GM15510 (cell line): ENCODE measurements around the gene D2HGDH.
A peak's percentile ranks its signal among the peaks of the same experiment; 100 is the strongest.

Source experiments
- POLR2A ChIP-seq: IDR thresholded peaks from 3 replicates; pipeline ENCODE4 v1.6.1; 2011; ENCODE audit warnings: borderline replicate concordance; ENCODE audit not compliant: insufficient read length; ENCODE audit errors: extremely low read depth

D2HGDH gene

DNA sequence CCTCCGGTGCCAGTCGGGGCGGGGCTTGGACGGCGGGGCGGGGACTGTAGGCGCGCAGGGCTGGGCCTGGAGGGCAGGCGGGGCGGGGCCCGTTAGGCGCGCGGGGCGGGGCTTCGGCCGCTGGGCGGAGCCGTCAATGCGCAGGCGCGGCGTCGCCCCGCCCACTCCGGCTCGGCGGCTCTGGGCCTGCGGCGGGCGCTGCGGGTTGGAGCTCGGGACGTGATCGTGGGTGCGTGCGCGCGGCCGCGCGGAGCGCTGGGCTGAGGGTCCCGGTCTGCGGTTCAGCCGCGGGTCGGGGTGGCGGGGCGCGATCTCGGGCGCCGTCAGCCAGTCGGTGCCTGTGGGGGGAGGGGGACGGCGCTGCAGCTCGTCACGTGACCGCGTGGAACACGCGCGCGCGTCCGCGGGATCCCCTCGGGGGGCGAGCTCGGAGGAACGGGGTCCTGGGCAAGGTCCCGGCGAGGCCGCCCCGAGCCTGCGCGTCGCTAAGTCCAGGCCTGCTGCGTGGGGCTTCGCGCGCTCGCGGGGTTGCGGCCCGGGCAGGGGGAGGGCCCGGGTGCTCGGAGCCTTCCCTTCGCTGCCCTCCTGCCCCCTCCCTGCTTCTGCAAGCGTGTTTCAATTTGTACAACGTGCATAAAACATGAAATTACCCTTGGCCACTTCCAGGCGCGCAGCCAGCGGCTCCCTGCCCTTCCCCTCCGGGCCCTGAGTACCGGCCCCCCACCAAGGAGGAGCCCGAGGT is at the start of gene D2HGDH:
Gene D2HGDH (plus strand): TSS at position 164 of the 742 bp plus-strand sequence. CDS start 595 bp downstream, outside the sequence.
- TF ChIP-seq POLR2A, result peak; percentile 96

DNA sequence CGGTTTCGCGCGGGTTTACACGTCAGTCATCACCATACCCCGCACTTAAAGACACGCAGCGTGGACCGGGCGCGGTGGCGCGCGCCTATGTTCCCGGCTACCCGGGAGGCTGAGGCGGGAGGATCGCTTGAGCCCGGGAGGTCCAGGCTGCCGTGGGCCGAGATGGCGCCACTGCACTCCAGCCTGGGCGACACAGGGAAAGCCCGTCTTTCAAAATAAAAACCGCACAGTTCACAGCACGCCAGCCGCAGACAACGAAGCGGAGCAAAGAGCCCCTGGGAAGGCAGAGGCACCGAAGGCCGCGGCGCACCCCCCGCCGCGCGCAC is 48.1 kb upstream of the D2HGDH start:
- no peak for TF ChIP-seq POLR2A

DNA sequence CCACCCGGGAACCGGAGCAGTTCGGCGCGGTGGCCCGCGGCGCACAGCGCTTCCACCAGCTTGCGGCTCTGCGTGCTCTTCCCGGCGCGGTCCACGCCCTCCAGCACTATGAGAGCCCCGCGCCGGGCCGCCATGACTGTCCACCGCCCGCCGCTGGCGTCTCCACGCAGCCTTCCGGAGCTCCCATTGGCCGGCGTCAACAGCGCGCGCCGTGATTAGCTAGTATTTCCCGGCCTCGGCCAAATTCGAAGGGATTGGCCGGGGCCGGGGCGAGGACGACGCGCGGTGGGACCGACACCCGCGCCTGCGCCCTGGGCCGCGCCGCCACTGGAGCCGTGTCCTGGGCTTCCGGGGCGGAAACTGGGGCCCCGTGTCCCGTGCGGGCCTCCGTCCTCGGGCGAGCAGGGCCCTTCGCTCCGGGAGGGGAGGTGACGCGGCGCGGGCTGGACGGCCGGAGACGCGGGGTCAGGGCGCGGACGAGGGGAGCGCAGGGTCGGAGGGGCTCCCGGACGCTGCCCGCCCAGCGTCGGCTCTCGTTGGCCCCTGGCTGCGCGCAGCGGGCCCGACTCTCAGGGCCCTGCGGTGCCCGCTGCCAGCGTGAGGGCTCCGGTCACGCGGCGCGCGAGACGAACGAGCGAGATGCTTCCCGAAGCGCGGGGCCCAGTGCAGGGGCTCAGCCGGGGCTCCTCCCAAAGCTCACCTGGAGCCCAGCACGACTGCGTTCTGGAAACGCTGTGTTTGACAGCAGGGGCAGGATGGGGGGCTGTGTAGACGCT is 47.6 kb upstream of the D2HGDH start, which contains the start of gene DTYMK:
Gene DTYMK (minus strand): TSS at position 166 of the 776 bp plus-strand sequence. CDS start 32 bp downstream, at position 134.
- TF ChIP-seq POLR2A, result peak; percentile 86

DNA sequence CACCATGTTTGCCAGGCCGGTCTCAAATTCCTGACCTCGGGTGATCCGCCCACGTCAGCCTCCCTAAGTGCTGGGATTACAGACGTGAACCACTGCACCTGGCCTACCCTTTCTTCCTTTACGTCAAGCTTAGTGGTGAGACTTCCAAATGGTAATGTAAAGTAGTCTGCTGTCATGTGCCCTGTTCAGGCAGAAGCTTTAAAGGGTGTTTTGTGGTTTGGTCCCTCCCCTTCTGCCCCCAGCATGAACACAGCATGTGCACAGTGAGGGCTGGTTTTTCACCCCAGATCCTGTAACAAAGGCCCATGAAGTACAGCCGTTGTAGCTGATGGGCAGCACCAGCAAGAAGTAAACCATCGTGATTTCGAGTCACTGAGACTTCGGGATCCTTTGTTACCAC is 45.1 kb upstream of the D2HGDH start:
- no peak for TF ChIP-seq POLR2A

DNA sequence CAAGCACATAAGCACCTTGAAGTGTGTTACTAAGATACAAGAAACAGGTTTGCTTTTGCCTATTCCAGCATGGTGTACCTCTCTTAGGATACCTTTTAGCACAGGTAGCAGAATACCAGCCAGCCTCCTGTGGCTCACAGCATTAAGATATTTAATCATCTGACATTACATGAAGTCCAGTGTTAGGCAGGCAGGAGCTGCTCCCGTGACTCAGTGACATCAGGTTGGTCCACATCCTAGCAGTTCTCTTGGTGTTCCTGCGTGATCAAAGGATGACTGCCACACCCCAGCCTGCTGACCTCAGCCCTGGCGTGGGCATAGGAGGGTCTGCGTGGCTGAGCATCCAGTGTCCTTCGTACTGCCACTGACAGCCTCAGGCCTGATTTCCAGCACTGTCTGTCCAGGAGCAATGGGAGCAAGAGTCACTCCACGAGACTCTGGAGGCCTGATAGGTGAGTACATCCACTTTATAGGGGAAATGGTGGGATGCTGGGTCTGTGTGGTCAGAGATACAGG is 44.2 kb upstream of the D2HGDH start:
- no peak for TF ChIP-seq POLR2A

DNA sequence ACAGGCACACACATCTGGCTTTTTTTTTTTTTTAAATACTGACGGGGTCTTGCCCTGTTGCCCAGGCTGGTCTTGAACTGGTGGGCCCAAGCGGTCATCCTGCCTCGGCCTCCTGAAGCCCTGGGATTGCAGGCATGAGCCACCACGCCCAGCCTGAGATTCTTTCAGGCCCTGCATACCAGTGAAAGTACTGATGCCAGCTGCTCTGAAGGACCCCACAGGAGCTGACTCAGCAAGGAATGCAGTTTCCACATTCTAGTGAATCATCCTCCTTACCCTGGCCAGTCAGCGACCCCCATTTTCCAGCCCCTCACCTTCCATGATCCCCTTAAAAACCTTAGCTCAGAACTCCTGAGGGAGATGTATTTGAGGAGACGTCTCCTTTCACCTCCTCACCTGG is 42.0 kb upstream of the D2HGDH start:
- no peak for TF ChIP-seq POLR2A

DNA sequence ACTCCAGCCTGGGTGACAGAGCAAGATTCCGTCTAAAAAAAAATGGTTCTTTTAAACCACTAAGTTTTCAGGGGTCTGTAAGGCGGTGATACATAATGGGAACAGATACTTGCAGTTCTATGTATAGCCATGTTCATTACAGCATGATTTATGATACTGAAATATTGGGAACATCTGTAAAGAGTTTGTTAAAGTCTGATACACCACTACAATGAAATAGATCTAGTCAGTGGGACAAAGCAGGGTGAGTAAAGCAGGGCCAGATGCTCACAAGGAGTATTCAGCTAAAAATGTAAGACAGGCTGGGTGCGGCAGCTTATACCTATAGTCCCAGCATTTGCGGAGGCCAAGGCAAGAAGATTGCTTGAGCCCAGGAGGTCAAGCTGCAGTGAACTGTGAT is 38.8 kb upstream of the D2HGDH start:
- no peak for TF ChIP-seq POLR2A

DNA sequence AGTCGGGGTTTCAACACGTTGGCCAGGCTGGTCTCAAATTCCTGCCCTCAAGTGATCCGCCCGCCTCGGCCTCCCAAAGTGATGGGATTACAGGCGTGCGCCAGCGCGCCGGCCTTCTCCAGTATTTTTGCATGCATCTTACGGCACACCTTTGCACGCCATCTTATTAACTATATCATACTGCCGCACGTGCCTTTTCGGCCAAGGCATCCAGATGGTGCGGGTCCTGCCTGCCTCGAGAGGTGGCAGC is 33.4 kb upstream of the D2HGDH start:
- no peak for TF ChIP-seq POLR2A

DNA sequence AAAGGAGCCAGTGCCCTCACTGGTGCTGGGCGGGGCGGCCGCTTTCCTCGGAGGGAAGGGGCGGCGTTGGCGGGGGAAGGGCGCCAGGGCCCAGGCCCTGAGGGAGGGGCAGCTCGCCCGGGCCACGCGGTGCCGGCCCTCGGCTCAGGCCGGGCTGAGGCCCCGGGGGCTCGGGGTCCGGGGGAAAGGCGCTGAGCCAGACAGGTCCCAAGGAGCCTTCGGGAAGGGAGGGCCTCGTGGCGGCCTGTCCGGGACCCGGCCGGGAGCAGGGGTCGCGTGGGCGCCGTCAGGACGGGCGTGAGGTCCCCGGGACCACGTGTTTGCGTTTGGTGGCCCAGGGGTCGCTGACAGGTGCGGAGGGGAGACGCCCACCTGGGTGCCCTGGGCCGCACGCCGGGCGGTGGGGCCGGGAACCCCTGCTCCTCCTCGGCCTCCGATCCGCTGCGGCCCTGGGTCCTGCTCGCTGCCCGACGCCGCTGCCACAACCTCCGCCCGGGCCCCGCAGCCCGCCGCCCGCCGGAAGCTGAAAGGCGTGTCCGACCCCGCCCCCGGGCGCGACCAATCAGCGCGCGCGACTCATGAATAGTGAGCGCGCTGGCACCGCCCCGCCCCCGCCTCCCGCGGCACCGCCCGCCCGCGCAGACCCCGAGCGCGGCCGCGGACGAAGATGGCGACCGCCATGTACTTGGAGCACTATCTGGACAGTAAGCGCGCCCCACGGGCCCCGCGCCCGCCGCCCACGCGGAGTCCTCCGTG is 32.9 kb upstream of the D2HGDH start, which contains the start of gene ING5:
Gene ING5 (plus strand): TSS at position 641 of the 756 bp plus-strand sequence. CDS start 27 bp downstream, at position 668.
- TF ChIP-seq POLR2A, result peak; percentile 80

DNA sequence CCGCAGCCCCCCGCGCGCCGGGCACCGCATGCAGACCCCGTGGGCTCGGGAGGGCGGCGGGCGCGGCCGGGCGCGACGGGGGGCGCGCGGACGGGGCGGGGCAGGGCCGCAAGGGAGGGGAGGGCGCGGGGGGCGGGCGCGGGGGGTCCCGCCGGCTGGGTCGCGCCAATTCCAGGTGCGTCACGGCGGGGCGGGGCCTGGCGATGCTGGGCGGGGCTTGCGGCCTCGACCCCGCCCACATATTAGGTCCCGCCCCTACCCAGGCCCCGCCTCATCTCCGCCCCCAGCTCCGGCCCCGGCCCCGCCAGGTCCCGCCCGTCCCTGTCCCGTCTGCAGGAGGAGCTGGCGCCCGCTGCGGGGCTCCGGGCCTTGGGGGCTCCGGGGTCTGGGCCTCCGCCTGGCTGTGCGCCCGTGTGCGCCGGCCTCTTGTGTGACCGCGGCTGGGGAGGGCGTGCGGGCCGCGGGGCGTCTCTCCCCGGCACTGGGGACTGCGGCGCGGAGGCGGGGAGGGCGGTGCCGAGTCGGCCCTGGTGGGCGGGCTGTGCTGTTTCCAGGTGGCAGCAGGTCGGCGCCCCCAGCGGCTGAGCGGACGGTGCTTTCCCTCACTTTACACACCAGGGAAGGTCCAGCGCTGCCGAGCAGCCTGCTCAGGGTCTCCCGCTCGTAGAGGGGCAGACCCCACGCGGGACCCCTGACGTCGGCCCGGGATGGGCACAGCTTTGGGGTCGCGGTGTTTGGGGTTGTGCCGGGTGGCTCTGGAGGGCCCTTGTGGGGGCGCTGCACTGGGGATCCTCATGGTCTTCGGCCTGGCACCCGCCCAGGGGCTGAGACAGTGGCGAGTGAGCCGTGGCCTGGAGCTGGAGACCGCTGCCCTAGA is 32.0 kb upstream of the D2HGDH start:
- TF ChIP-seq POLR2A, result no peak

DNA sequence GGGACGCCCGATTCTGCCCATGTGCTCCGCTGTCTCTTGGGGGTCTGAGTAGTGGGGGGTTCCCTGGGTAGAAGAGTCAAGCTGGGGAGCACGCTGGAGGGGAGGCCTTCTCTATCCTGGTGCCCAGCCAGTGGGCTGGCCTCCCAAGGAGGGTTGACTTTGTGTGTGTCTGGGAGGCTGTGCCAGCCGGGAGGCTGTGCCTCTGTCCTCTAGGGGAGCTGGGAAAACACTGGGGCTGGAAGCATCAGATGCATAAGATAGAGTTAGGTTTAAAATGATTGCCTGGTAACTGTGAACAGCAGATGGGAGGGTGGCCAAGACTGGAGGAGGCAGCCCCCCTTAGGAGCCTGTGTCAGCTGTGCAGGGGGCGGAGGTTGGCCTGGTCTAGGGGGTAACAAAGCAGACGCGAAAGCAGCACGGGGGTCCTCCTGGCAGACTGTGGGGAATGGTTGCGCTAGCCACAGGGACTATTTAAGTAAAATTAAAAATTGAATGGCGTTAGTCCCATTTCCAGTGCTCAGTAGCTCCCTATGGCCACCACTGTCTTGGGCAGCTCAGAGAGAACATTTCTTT is 31.3 kb upstream of the D2HGDH start:
- no peak for TF ChIP-seq POLR2A

DNA sequence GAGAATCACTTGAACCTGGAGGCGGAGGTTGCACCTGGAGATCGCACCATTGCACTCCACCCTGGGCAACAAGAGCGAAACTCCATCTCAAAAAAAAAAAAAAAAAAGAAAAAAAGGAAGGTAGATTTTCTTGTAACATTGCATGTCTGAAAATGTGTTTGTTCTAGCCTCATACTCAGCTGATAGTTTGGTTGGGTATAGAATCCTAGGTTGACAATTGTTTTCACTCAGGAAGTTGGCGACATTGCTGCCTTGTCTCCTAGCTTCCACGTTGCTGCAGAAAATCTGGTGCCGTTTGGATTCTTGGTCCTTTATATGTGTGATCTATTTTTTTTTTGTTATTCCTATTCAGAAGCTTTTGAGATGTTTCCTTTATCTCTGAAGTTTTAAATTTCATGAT is 27.9 kb upstream of the D2HGDH start:
- no peak for TF ChIP-seq POLR2A

DNA sequence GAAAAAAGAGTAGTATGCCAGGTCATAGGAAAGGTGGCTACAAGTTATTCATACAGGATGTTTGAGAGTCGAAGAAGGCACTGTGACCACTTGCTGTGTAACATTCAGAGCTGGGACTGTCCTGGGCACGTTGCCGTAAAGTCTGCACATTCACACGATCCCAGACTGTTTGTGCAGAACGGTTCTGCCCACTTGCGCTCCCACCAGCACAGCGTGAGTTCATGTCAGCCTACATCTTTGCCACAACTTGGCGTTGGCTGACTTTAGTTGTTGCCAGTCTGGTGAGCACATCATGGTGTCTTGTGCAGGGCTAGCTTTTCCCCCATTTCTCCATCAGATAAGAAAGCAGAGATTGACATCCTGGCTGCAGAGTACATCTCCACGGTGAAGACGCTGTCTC is 25.6 kb upstream of the D2HGDH start:
- no peak for TF ChIP-seq POLR2A

DNA sequence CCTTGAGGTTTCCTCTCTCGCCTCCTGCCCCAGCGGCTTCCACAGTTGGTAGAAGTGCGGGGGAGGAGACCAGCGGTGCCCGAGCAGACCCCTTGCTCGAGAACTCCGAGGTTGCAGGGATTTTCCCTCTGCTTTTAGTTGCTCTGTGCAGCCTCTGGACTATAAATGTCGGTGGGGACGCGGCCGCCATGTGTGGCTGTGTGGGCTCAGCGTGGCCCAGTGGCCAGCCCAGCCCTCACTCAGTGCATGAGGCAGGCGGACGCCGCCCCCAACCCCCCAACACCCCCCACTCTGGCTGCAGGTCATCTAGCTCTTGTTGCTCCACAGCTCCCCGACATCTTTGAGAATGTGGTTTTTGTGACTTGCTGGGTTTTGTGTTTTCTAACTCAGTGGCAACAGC is 15.3 kb upstream of the D2HGDH start:
- no peak for TF ChIP-seq POLR2A
